NT2/D1 (cell line): ENCODE measurements around the gene USP50.

Experiments
- SUZ12 ChIP-seq: IDR thresholded peaks from 2 replicates; pipeline ENCODE4 v1.6.1; 2011; ENCODE audit not compliant: insufficient read length, insufficient read depth; ENCODE audit errors: extremely low read depth
- YY1 ChIP-seq: IDR thresholded peaks from 2 replicates; pipeline ENCODE4 v1.6.1; 2011; ENCODE audit not compliant: insufficient read length, insufficient read depth
- ZNF274 ChIP-seq: IDR thresholded peaks from 2 replicates; pipeline ENCODE4 v1.6.1; 2011; ENCODE audit warnings: mild to moderate bottlenecking, low read depth, low read length

GRCh38 chr15:50552238-50552637 lies 5.8 kb upstream of the USP50 start:
- TF ChIP-seq ZNF274 (no peak), SUZ12 (no peak), YY1 (no peak)
